Cardiac muscle cell (in vitro differentiated cells and primary cell): ENCODE data around the gene TMPRSS12. TPM values are rescaled to one million over a fixed set of nuclear protein-coding genes. Genes with fewer than 3 reads are reported as not detected.
"Not testable (repeated sequence)": the region's sequence is repeated elsewhere in the genome, so short reads cannot be mapped to it uniquely, and the experiment has no call there.

Experiments
- DNase-seq, 2 donors: peaks; one replicate each; pipeline versions ENCODE4 v3.0.0 to v3.0.0-alpha.2; 2010 to 2017; ENCODE audit warnings: low read depth in 1 of 2, low spot score in 1 of 2
- H3K27ac ChIP-seq: fragments of 200-600 bp; sonication (generic); 2 replicates; pipeline ENCODE4 v1.5.1; 2016
- H3K27me3 ChIP-seq: fragments of 200-600 bp; sonication (generic); 2 replicates; pipeline ENCODE4 v1.6.0; 2016; ENCODE audit warnings: control low read depth
- H3K36me3 ChIP-seq: fragments of 200-600 bp; sonication (generic); 2 replicates; pipeline ENCODE4 v1.5.1; 2016; ENCODE audit warnings: control low read depth
- H3K4me1 ChIP-seq: fragments of 200-600 bp; sonication (generic); 2 replicates; pipeline ENCODE4 v1.8.1; 2017; ENCODE audit warnings: low read depth, mild to moderate bottlenecking, mixed run types
- H3K4me3 ChIP-seq: fragments of 200-600 bp; sonication (generic); 2 replicates; pipeline ENCODE4 v1.5.1; 2016; ENCODE audit warnings: mild to moderate bottlenecking
- H3K9me3 ChIP-seq: fragments of 200-600 bp; sonication (generic); 2 replicates; pipeline ENCODE4 v1.5.1; 2017; ENCODE audit warnings: low read depth, mild to moderate bottlenecking, control low read depth
- CTCF ChIP-seq: IDR thresholded peaks from 2 replicates; pipeline ENCODE4 v1.5.1; 2012; ENCODE audit warnings: low read depth, mild to moderate bottlenecking, low read length
- polyA plus RNA-seq: library from polyadenylated mRNA; unstranded; fragments of >200 nt; fragmentation: Nextera tagmentation; extraction: Ambion mirVana; gene quantifications from 2 replicates; pipeline ENCODE4 v1.2.1, GENCODE V29; 2016
- total RNA-seq: library from RNA; depleted of rRNA; stranded (reverse); fragments of >200 nt; gene quantifications from 2 replicates; pipeline ENCODE4 v1.2.3, GENCODE V29; 2016

The TMPRSS12 gene
- total and polyA plus RNA-seq, 2 experiments from 2014 or later: not detected

GRCh38 chr12:50828886-50829285 lies 13.8 kb upstream of the TMPRSS12 start:
- TF ChIP-seq CTCF: no peak
- Histone ChIP-seq H3K9me3 (no peaks in the 10 kb centered on the region), H3K27me3 (no peaks in the 10 kb centered on the region)

GRCh38 chr12:50833801-50834200 lies 8.9 kb upstream of the TMPRSS12 start:
- H3K4me1 ChIP-seq, H3K4me3 ChIP-seq, H3K9me3 ChIP-seq, H3K36me3 ChIP-seq, H3K27me3 ChIP-seq, H3K27ac ChIP-seq, DNase-seq: not testable (repeated sequence)

More at GRCh38 chr12:50828886-50829285, 13.8 kb upstream of the TMPRSS12 start:
- H3K27ac ChIP-seq: no peak overlapping the region
- DNase-seq: no peak
- H3K4me1 ChIP-seq: no peaks in the 10 kb centered on the region
- H3K4me3 ChIP-seq: no peak overlapping the region
- no peaks in the 10 kb centered on the region for H3K36me3 ChIP-seq

- Histone ChIP-seq H3K4me1 (no peaks in the 10 kb centered on the region), H3K27me3 (no peaks in the 10 kb centered on the region), H3K36me3 (no peaks in the 10 kb centered on the region), H3K4me3 (no peak overlapping the region), H3K27ac (no peak overlapping the region), H3K9me3 (no peaks in the 10 kb centered on the region)
- no peak for TF ChIP-seq CTCF
- no peak for DNase-seq
Measured at GRCh38 chr12:50839042-50839441, 3.7 kb upstream of the TMPRSS12 start.

- DNase-seq: no peak
- Histone ChIP-seq H3K36me3 (no peaks in the 10 kb centered on the region), H3K4me1 (no peaks in the 10 kb centered on the region), H3K27me3 (no peaks in the 10 kb centered on the region), H3K4me3 (no peak overlapping the region), H3K9me3 (no peaks in the 10 kb centered on the region), H3K27ac (no peak overlapping the region)
- TF ChIP-seq CTCF: no peak
Measured at GRCh38 chr12:50840809-50841487, 1.8 kb upstream of the TMPRSS12 start.

- H3K4me1 ChIP-seq: no peaks in the 10 kb centered on the region
- no peak overlapping the region for H3K27ac ChIP-seq
- no peaks in the 10 kb centered on the region for H3K9me3 ChIP-seq
- H3K27me3 ChIP-seq: no peaks in the 10 kb centered on the region
- no peak for DNase-seq
- H3K4me3 ChIP-seq: no peak overlapping the region
- no peaks in the 10 kb centered on the region for H3K36me3 ChIP-seq
- no peak for TF ChIP-seq CTCF
Measured at GRCh38 chr12:50841716-50842531, 802 bp upstream of the TMPRSS12 start.
